K562 (cell line): ENCODE measurements around the gene KLK2. TPM values are rescaled to one million over a fixed set of nuclear protein-coding genes. Genes with fewer than 3 reads are reported as not detected.

ENCODE experiments used
- CREB5 ChIP-seq: fragments of 250-450 bp; sonication (Bioruptor Pico); IDR thresholded peaks from 2 replicates; pipeline ENCODE4 v1.5.0; 2020; ENCODE audit warnings: mild to moderate bottlenecking
- CTBP1 ChIP-seq: fragments of 450-650 bp; IDR thresholded peaks from 2 replicates; pipeline ENCODE4 v1.6.1; 2016; ENCODE audit warnings: borderline replicate concordance
- ETV5 ChIP-seq: sonication (generic); formaldehyde crosslinking; IDR thresholded peaks from 2 replicates; pipeline ENCODE4 v1.4.0; 2020; ENCODE audit warnings: low read depth, mild to moderate bottlenecking, missing genetic modification reagents
- MAFF ChIP-seq: IDR thresholded peaks from 2 replicates; pipeline ENCODE4 v1.6.1; 2012; ENCODE audit warnings: low read length, improper control_type of control experiment
- MCM7 ChIP-seq, 2 experiments: fragments of 450-650 bp; IDR thresholded peaks; 2 replicates each; pipeline ENCODE4 v1.6.1; 2016 to 2018
- MEF2A ChIP-seq: IDR thresholded peaks from 2 replicates; pipeline ENCODE4 v1.6.1; 2011; ENCODE audit warnings: low read depth, mild to moderate bottlenecking, low read length, moderate library complexity; ENCODE audit not compliant: control insufficient read depth
- PRPF4 ChIP-seq: fragments of 200-400 bp; formaldehyde crosslinking; IDR thresholded peaks from one replicate; pipeline ENCODE4 v1.6.1; 2017; ENCODE audit warnings: low read length, low read depth, mild to moderate bottlenecking; ENCODE audit not compliant: insufficient read depth, poor library complexity, severe bottlenecking
- RAD21 ChIP-seq, 2 experiments: fragments of 250-450 bp in 1 of 2; fragments of 450-650 bp in 1 of 2; sonication (Bioruptor Pico) in 1 of 2; formaldehyde crosslinking in 1 of 2; IDR thresholded peaks in 1 of 2; conservative IDR thresholded peaks in 1 of 2; 2 replicates each; pipeline versions ENCODE4 v1.4.0 to v1.8.0; 2020 to 2022; ENCODE audit warnings: mild to moderate bottlenecking in 2 of 2, moderate library complexity in 1 of 2
- RCOR1 ChIP-seq, 2 experiments: IDR thresholded peaks; 2 replicates each; pipeline ENCODE4 v1.6.1; 2012; ENCODE audit warnings: low read depth in 2 of 2, low read length in 2 of 2, borderline replicate concordance in 1 of 2, improper control_type of control experiment in 1 of 2
- ZBTB17 ChIP-seq: fragments of 450-650 bp; formaldehyde crosslinking; IDR thresholded peaks from 2 replicates; pipeline ENCODE4 v1.4.0; 2020; ENCODE audit warnings: mild to moderate bottlenecking
- ZNF3 ChIP-seq: fragments of 250-450 bp; sonication (Bioruptor Pico); IDR thresholded peaks from 2 replicates; pipeline ENCODE4 v1.5.0; 2021; ENCODE audit warnings: mild to moderate bottlenecking, moderate library complexity
- polyA plus RNA-seq, 8 experiments: library from polyadenylated mRNA; depleted of rRNA in 4 of 8; stranded (reverse) in 5 of 8; unstranded in 3 of 8; fragments of >200 nt; fragmentation: Nextera tagmentation in 2 of 8; fragmentation: Illumina TruSeq in 1 of 8; extraction: Ambion mirVana in 2 of 8; extraction: Trizol in 1 of 8; gene quantifications; 2 replicates each; pipeline versions ENCODE4 v1.2.1 to v1.2.3, GENCODE V29; 2011 to 2014; ENCODE audit warnings: inconsistent platforms in 1 of 8, missing spikeins in 1 of 8
- total RNA-seq, 7 experiments: library from RNA; depleted of rRNA in 6 of 7; stranded (reverse); fragments of >200 nt in 6 of 7; fragmentation: Illumina TruSeq in 2 of 7; extraction: Trizol in 2 of 7; gene quantifications; 2 replicates each; pipeline versions ENCODE4 v1.2.1 to v1.2.3, GENCODE V29; 2011 to 2021; ENCODE audit warnings: low replicate concordance in 1 of 7
- TF ChIP-seq, protein P1 (sequence below): IDR thresholded peaks from 3 replicates; pipeline ENCODE4 v1.6.1; 2011; ENCODE audit warnings: borderline replicate concordance, mild to moderate bottlenecking, moderate library complexity; ENCODE audit not compliant: insufficient read length; ENCODE audit errors: extremely low read depth

The KLK2 gene
- total and polyA plus RNA-seq, 9 of the 15 experiments (the other 6 are each of a cell fraction or from before 2014, with no cell fraction given): 0.11 to 0.47 (median 0.23) TPM; not detected in 1

GRCh38 chr19:50922317-50922853 is 49.1 kb downstream of the KLK2 start (continued):
- TF ChIP-seq, protein P1, sequence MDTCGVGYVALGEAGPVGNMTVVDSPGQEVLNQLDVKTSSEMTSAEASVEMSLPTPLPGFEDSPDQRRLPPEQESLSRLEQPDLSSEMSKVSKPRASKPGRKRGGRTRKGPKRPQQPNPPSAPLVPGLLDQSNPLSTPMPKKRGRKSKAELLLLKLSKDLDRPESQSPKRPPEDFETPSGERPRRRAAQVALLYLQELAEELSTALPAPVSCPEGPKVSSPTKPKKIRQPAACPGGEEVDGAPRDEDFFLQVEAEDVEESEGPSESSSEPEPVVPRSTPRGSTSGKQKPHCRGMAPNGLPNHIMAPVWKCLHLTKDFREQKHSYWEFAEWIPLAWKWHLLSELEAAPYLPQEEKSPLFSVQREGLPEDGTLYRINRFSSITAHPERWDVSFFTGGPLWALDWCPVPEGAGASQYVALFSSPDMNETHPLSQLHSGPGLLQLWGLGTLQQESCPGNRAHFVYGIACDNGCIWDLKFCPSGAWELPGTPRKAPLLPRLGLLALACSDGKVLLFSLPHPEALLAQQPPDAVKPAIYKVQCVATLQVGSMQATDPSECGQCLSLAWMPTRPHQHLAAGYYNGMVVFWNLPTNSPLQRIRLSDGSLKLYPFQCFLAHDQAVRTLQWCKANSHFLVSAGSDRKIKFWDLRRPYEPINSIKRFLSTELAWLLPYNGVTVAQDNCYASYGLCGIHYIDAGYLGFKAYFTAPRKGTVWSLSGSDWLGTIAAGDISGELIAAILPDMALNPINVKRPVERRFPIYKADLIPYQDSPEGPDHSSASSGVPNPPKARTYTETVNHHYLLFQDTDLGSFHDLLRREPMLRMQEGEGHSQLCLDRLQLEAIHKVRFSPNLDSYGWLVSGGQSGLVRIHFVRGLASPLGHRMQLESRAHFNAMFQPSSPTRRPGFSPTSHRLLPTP: no peak
- TF ChIP-seq ZBTB17: no peak
- no peak for TF ChIP-seq PRPF4
- TF ChIP-seq RAD21 (CRISPR knock-in tag; conservative IDR thresholded peaks at IDR 0.05 in 1 of 2, IDR thresholded peaks at IDR 0.05 in 1 of 2): peak; percentile 83 to 89
- no peak for TF ChIP-seq MEF2A
- peak in 1 of 2 experiments; percentile 58; a peak in 2 of 4 replicates for TF ChIP-seq RCOR1 (IDR thresholded peaks at IDR 0.05; ENCODE audit: borderline replicate concordance in 1 of 2, low read depth in 2 of 2, low read length in 2 of 2)
- no peak for TF ChIP-seq ZNF3 (CRISPR knock-in tag)
- TF ChIP-seq MCM7 (IDR thresholded peaks at IDR 0.05): no peak
- no peak for TF ChIP-seq ETV5 (CRISPR knock-in tag)
- TF ChIP-seq MAFF: no peak
- TF ChIP-seq CTBP1: peak; percentile 39; the same call in 1 of the 2 replicates
- TF ChIP-seq CREB5 (CRISPR knock-in tag): no peak
